ENCODE data around the gene SENP3.
A peak's percentile ranks its signal among the peaks of the same experiment; 100 is the strongest.

Gene SENP3

GRCh38 chr17:7561589-7562207, at the start of gene SENP3:
TSS of gene SENP3 (plus strand) at chr17:7561919. CDS start at chr17:7563077, 1,158 bp downstream.
- peak; percentile 75 to 92 for DNase-seq (ENCODE audit: low read depth in 1 of 2, low spot score in 1 of 2)

- DNase-seq (ENCODE audit: low read depth in 1 of 2, low spot score in 1 of 2) = no peak
Observed at GRCh38 chr17:7512105-7512504, 49.6 kb upstream of the SENP3 start.

GRCh38 chr17:7512824-7513540, 48.7 kb upstream of the SENP3 start:
- DNase-seq (ENCODE audit: low read depth in 1 of 2, low spot score in 1 of 2) = no peak

GRCh38 chr17:7513850-7514419, 47.8 kb upstream of the SENP3 start:
- no peak for DNase-seq (ENCODE audit: low read depth in 1 of 2, low spot score in 1 of 2)

- no peak for DNase-seq (ENCODE audit: low read depth in 1 of 2, low spot score in 1 of 2)
Observed at GRCh38 chr17:7515911-7516610, 45.7 kb upstream of the SENP3 start.

GRCh38 chr17:7523033-7523432, 38.7 kb upstream of the SENP3 start:
- peak in 1 of 2 donors; percentile 15 for DNase-seq (ENCODE audit: low read depth in 1 of 2, low spot score in 1 of 2)

GRCh38 chr17:7528842-7529241, 32.9 kb upstream of the SENP3 start:
- no peak for DNase-seq (ENCODE audit: low read depth in 1 of 2, low spot score in 1 of 2)

- DNase-seq (ENCODE audit: low read depth in 1 of 2, low spot score in 1 of 2) = no peak
Observed at GRCh38 chr17:7530023-7530900, 31.5 kb upstream of the SENP3 start.

GRCh38 chr17:7538050-7538449, 23.7 kb upstream of the SENP3 start:
- no peak for DNase-seq (ENCODE audit: low read depth in 1 of 2, low spot score in 1 of 2)

GRCh38 chr17:7538891-7539545, 22.7 kb upstream of the SENP3 start:
- DNase-seq (ENCODE audit: low read depth in 1 of 2, low spot score in 1 of 2) = no peak

GRCh38 chr17:7541074-7541621, 20.6 kb upstream of the SENP3 start:
- DNase-seq (ENCODE audit: low read depth in 1 of 2, low spot score in 1 of 2) = no peak

GRCh38 chr17:7544911-7545310, 16.8 kb upstream of the SENP3 start:
- DNase-seq (ENCODE audit: low read depth in 1 of 2, low spot score in 1 of 2) = no peak

- DNase-seq (ENCODE audit: low read depth in 1 of 2, low spot score in 1 of 2) = peak; percentile 27 to 44
Observed at GRCh38 chr17:7548585-7549400, 12.9 kb upstream of the SENP3 start, which contains the start of gene TNFSF12. TSS of gene TNFSF12 (plus strand) at chr17:7549058. CDS start at chr17:7549154, 96 bp downstream.

GRCh38 chr17:7549401-7550055, 12.2 kb upstream of the SENP3 start:
- DNase-seq (ENCODE audit: low read depth in 1 of 2, low spot score in 1 of 2) = peak in 1 of 2 donors; percentile 17

GRCh38 chr17:7550344-7550743, 11.4 kb upstream of the SENP3 start:
- DNase-seq (ENCODE audit: low read depth in 1 of 2, low spot score in 1 of 2) = no peak

- no peak for DNase-seq (ENCODE audit: low read depth in 1 of 2, low spot score in 1 of 2)
Observed at GRCh38 chr17:7551396-7551795, 10.3 kb upstream of the SENP3 start.

GRCh38 chr17:7552621-7553051, 9.1 kb upstream of the SENP3 start:
- DNase-seq (ENCODE audit: low read depth in 1 of 2, low spot score in 1 of 2) = no peak

- DNase-seq (ENCODE audit: low read depth in 1 of 2, low spot score in 1 of 2) = no peak
Observed at GRCh38 chr17:7553356-7553755, 8.4 kb upstream of the SENP3 start.
